Measurements from ENCODE around the gene SNRNP35.

GRCh38 chr12:123498126-123498825, 40.3 kb downstream of the SNRNP35 start:
- TF ChIP-seq CTCF (IDR thresholded peaks at IDR 0.05; ENCODE audit: low read length) (no peak), EZH2 (optimal IDR thresholded peaks at IDR 0.05; ENCODE audit: low read depth, low read length) (no peak)
